Nephron progenitor cell (in vitro differentiated cells): ENCODE data around the gene RAMP3.

Experiments used
- DNase-seq: peaks from one replicate; pipeline ENCODE4 v3.0.0; 2021
- H3K27ac Mint-ChIP-seq: 2 replicates; pipeline ENCODE4 v1.8.0; 2021; ENCODE audit warnings: mild to moderate bottlenecking, moderate library complexity, mixed read lengths
- H3K27me3 Mint-ChIP-seq: 2 replicates; pipeline ENCODE4 v1.8.0; 2021; ENCODE audit warnings: mild to moderate bottlenecking, low read depth, mixed read lengths; ENCODE audit not compliant: poor library complexity
- H3K36me3 Mint-ChIP-seq: 2 replicates; pipeline ENCODE4 v1.8.0; 2021; ENCODE audit warnings: low read depth, mixed read lengths
- H3K4me1 Mint-ChIP-seq: 2 replicates; pipeline ENCODE4 v1.8.0; 2021; ENCODE audit warnings: mixed read lengths
- H3K4me3 Mint-ChIP-seq: 2 replicates; pipeline ENCODE4 v1.8.0; 2021; ENCODE audit warnings: mild to moderate bottlenecking, moderate library complexity, mixed read lengths
- H3K9me3 Mint-ChIP-seq: 2 replicates; pipeline ENCODE4 v1.8.0; 2021; ENCODE audit warnings: mild to moderate bottlenecking, moderate library complexity, mixed read lengths
- CTCF ChIP-seq: fragments of 200-600 bp; sonication (generic); IDR thresholded peaks from 2 replicates; pipeline ENCODE4 v1.5.0; 2021; ENCODE audit warnings: antibody characterized with exemption

Gene RAMP3

GRCh38 chr7:45176886-45177731 is 19.5 kb downstream of the RAMP3 start:
- H3K27ac Mint-ChIP-seq = no peak overlapping the region
- no peak overlapping the region for H3K4me3 Mint-ChIP-seq
- no peaks in the 10 kb centered on the region for H3K36me3 Mint-ChIP-seq
- no peak for TF ChIP-seq CTCF
- H3K9me3 Mint-ChIP-seq = no peaks in the 10 kb centered on the region
- no peak for DNase-seq
- no peaks in the 10 kb centered on the region for H3K4me1 Mint-ChIP-seq
- H3K27me3 Mint-ChIP-seq = peaks cover 18% of the 10 kb centered on the region

DNA sequence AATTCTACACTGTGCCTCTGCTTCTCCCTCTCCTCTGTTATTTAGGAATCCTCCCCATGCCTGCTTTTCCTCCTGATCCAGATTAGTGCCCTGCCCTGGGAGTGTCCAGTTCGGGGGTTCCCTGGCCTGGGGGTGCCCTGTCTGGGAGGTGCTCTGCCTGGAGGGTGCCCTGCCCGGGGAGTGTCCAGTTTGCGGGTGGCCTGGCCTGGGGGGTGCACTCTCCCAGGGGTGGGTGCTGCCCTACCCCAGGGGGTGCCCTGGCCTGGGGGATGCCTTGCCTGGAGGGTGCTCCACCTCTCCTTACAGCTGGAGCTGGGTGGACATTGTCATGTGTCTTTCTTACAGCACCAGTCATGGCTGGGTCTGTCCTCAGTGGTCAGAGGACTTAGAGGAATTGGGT is 20.2 kb downstream of the RAMP3 start:
- no peak for DNase-seq
- H3K36me3 Mint-ChIP-seq = no peaks in the 10 kb centered on the region
- TF ChIP-seq CTCF = no peak
- peaks cover 17% of the 10 kb centered on the region for H3K27me3 Mint-ChIP-seq
- H3K9me3 Mint-ChIP-seq = no peaks in the 10 kb centered on the region
- H3K27ac Mint-ChIP-seq = no peak overlapping the region
- no peak overlapping the region for H3K4me3 Mint-ChIP-seq
- H3K4me1 Mint-ChIP-seq = no peaks in the 10 kb centered on the region

DNA sequence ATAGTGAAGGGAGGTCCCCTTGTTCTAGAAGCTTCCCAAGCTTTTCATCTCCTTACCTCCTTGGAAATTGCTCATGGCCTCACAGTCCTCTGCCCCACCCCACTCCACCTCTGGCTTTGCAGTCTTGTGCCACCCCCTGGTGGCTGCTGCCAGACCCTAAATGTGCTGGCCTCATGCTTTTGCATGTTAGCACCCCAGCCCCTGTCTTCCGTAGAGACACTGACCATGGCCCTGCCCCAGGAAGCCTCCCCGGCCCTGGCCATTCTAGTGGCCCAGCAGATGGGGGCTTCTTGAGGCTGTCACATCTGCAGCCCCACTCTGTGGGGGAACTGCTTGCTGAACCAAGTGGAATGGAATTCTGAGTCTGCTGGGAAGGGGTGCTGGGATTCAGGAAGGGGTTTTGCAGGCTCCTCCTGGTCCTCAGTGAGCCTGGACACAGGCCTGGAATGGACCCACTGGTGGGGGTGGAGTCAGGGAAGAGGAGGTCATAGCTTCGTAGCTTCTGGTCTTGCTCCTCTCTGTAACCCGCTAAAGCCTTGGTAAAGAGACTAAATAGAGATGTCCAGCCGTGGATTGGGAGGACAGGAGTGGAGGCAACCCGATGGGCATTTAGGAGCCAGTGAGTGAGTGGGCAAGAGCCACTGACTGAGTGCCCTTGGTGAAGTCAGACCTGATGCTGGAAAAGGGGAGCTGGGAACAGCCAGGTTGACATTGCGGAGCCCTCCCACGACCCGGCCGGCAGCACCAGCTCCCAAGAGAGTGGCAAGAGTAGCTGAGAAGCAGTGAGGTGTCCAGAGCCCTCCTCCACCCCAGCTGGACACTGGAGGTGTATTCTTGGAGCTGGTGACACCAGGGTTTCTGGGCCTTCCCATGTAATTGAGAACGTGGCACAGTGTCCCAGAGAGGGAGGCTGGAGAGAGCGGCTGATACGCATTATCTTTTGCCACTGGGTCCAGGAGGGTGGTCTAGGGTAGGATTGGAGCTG is 20.9 kb downstream of the RAMP3 start:
- Mint-ChIP-seq H3K36me3 (no peaks in the 10 kb centered on the region), H3K4me3 (no peak overlapping the region), H3K27ac (no peak overlapping the region), H3K4me1 (no peaks in the 10 kb centered on the region), H3K27me3 (peaks cover 12% of the 10 kb centered on the region), H3K9me3 (no peaks in the 10 kb centered on the region)
- DNase-seq = no peak
- no peak for TF ChIP-seq CTCF

GRCh38 chr7:45179666-45180065 is 22.1 kb downstream of the RAMP3 start:
- H3K36me3 Mint-ChIP-seq = no peaks in the 10 kb centered on the region
- peaks cover 11% of the 10 kb centered on the region for H3K27me3 Mint-ChIP-seq
- no peak overlapping the region for H3K27ac Mint-ChIP-seq
- no peak for TF ChIP-seq CTCF
- H3K4me1 Mint-ChIP-seq = no peaks in the 10 kb centered on the region
- no peaks in the 10 kb centered on the region for H3K9me3 Mint-ChIP-seq
- DNase-seq = no peak
- no peak overlapping the region for H3K4me3 Mint-ChIP-seq

DNA sequence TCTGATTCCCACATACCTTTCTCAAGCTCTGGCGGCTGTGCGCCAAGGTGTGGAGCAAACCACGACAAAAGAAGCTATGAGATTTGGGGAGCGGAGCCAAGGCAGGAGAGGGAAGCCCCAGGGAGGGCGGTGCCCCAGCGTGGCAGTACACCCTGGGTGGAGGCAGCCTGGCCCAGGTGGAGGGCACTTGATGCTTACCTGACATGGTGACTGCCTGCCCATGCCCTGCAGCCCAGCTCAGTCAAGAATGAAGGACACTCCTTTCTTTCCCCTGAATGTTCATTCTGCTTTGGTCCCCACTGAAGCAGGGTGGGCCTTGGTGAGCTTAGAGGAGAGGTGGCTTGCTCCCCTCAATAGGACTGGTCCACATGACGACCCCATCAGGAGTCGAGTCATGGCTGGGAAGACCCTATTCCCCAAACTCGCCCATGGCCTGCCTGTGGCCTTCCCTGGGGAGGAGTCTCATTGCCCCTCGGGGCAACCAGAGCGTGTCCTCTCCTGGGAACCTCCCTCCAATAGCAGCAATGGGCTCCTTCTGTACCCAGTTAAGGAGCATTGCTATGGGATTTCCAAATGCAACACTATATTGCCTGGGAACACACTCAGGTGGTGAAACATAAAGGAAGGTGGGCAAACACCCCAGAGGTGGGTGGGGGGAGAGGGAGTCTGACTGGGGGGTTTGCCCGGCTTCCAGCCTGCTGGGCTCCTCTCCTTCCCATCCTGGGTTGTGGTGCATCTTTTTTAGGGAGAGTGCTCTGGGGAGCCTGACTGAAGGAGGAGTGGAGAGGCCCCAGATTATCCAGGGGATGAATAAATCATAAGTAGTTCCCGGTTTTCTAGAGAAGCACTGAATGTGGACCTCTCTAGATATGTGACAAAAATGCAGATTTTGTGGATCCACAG is 22.7 kb downstream of the RAMP3 start:
- no peaks in the 10 kb centered on the region for H3K4me1 Mint-ChIP-seq
- no peak overlapping the region for H3K27ac Mint-ChIP-seq
- no peaks in the 10 kb centered on the region for H3K36me3 Mint-ChIP-seq
- no peak for DNase-seq
- H3K4me3 Mint-ChIP-seq = no peak overlapping the region
- peaks cover 8% of the 10 kb centered on the region for H3K27me3 Mint-ChIP-seq
- TF ChIP-seq CTCF = no peak
- H3K9me3 Mint-ChIP-seq = no peaks in the 10 kb centered on the region
